Testis (tissue), 2 donors: Measurements from ENCODE around the gene MAPK8IP3.

Source experiments
- POLR2A ChIP-seq: fragments of 450-650 bp; IDR thresholded peaks from one replicate; pipeline ENCODE4 v1.6.1; 2017; ENCODE audit warnings: antibody characterized with exemption, mild to moderate bottlenecking, moderate library complexity
- TF ChIP-seq, protein P1 (sequence below), 3 experiments: fragments of 450-650 bp in 2 of 3; fragments of 200-600 bp in 1 of 3; sonication (generic) in 1 of 3; IDR thresholded peaks; one replicate each; pipeline ENCODE4 v1.5.1; 2016 to 2019; ENCODE audit warnings: antibody characterized with exemption in 3 of 3, mild to moderate bottlenecking in 2 of 3, moderate library complexity in 1 of 3

DNA sequence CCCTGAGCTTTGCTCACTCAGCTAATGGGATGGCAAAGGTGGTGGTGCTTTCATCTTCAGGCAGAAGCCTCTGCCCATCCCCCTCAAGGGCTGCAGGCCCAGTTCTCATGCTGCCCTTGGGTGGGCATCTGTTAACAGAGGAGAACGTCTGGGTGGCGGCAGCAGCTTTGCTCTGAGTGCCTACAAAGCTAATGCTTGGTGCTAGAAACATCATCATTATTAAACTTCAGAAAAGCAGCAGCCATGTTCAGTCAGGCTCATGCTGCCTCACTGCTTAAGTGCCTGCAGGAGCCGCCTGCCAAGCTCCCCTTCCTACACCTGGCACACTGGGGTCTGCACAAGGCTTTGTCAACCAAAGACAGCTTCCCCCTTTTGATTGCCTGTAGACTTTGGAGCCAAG, 5.7 kb upstream of the MAPK8IP3 start:
- TF ChIP-seq, protein P1, sequence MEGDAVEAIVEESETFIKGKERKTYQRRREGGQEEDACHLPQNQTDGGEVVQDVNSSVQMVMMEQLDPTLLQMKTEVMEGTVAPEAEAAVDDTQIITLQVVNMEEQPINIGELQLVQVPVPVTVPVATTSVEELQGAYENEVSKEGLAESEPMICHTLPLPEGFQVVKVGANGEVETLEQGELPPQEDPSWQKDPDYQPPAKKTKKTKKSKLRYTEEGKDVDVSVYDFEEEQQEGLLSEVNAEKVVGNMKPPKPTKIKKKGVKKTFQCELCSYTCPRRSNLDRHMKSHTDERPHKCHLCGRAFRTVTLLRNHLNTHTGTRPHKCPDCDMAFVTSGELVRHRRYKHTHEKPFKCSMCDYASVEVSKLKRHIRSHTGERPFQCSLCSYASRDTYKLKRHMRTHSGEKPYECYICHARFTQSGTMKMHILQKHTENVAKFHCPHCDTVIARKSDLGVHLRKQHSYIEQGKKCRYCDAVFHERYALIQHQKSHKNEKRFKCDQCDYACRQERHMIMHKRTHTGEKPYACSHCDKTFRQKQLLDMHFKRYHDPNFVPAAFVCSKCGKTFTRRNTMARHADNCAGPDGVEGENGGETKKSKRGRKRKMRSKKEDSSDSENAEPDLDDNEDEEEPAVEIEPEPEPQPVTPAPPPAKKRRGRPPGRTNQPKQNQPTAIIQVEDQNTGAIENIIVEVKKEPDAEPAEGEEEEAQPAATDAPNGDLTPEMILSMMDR (IDR thresholded peaks at IDR 0.05): no peak
- no peak for TF ChIP-seq POLR2A
